WTC11 (cell line): ENCODE results near the gene IL5.

Source experiments
- CREB1 ChIP-seq: sonication (generic); formaldehyde crosslinking; IDR thresholded peaks from 2 replicates; pipeline ENCODE4 v1.8.0; 2023; ENCODE audit warnings: mild to moderate bottlenecking, missing genetic modification reagents
- CTCF ChIP-seq: fragments of 200-600 bp; IDR thresholded peaks from 2 replicates; pipeline ENCODE4 v1.8.0; 2022; ENCODE audit warnings: antibody characterized with exemption
- ETV6 ChIP-seq: sonication (generic); formaldehyde crosslinking; IDR thresholded peaks from 2 replicates; pipeline ENCODE4 v1.8.1; 2022; ENCODE audit warnings: mild to moderate bottlenecking, missing genetic modification reagents
- NFYB ChIP-seq: sonication (generic); formaldehyde crosslinking; conservative IDR thresholded peaks from 2 replicates; pipeline ENCODE4 v1.8.0; 2022; ENCODE audit warnings: low read depth, missing genetic modification reagents
- NR3C1 ChIP-seq: sonication (generic); formaldehyde crosslinking; conservative IDR thresholded peaks from 2 replicates; pipeline ENCODE4 v1.8.1; 2023; ENCODE audit warnings: low read depth, mild to moderate bottlenecking, missing genetic modification reagents
- SMAD4 ChIP-seq: sonication (generic); formaldehyde crosslinking; IDR thresholded peaks from 2 replicates; pipeline ENCODE4 v1.8.0; 2022; ENCODE audit warnings: mild to moderate bottlenecking, missing genetic modification reagents
- TF ChIP-seq, protein P1 (sequence below): sonication (generic); formaldehyde crosslinking; IDR thresholded peaks from 2 replicates; pipeline ENCODE4 v1.8.0; 2022; ENCODE audit warnings: mild to moderate bottlenecking, missing genetic modification reagents
- TF ChIP-seq, protein P2 (sequence below): sonication (generic); formaldehyde crosslinking; IDR thresholded peaks from 2 replicates; pipeline ENCODE4 v1.8.1; 2023; ENCODE audit warnings: mild to moderate bottlenecking, missing genetic modification reagents, moderate library complexity

GRCh38 chr5:132510076-132510475 is 33.2 kb downstream of the IL5 start:
- TF ChIP-seq NFYB (CRISPR knock-in tag), result no peak
- TF ChIP-seq NR3C1 (CRISPR knock-in tag), result no peak
- TF ChIP-seq, protein P1, sequence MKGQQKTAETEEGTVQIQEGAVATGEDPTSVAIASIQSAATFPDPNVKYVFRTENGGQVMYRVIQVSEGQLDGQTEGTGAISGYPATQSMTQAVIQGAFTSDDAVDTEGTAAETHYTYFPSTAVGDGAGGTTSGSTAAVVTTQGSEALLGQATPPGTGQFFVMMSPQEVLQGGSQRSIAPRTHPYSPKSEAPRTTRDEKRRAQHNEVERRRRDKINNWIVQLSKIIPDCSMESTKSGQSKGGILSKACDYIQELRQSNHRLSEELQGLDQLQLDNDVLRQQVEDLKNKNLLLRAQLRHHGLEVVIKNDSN, result no peak
- TF ChIP-seq CTCF, result no peak
- TF ChIP-seq SMAD4 (CRISPR knock-in tag), result no peak
- TF ChIP-seq ETV6 (CRISPR knock-in tag), result no peak
- TF ChIP-seq, protein P2, sequence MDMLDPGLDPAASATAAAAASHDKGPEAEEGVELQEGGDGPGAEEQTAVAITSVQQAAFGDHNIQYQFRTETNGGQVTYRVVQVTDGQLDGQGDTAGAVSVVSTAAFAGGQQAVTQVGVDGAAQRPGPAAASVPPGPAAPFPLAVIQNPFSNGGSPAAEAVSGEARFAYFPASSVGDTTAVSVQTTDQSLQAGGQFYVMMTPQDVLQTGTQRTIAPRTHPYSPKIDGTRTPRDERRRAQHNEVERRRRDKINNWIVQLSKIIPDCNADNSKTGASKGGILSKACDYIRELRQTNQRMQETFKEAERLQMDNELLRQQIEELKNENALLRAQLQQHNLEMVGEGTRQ (CRISPR knock-in tag), result no peak
- TF ChIP-seq CREB1 (CRISPR knock-in tag), result no peak
